HEK293 (cell line): Measurements from ENCODE around the gene ZBTB24.

Source experiments
- SP2 ChIP-seq: fragments of 450-650 bp; formaldehyde crosslinking; IDR thresholded peaks from 2 replicates; pipeline ENCODE4 v1.5.1; 2016; ENCODE audit warnings: missing biosample characterization, missing genetic modification characterization
- YY1 ChIP-seq: fragments of 450-650 bp; formaldehyde crosslinking; IDR thresholded peaks from 2 replicates; pipeline ENCODE4 v1.5.1; 2018; ENCODE audit warnings: missing biosample characterization, missing genetic modification characterization
- ZBTB11 ChIP-seq: fragments of 450-650 bp; formaldehyde crosslinking; conservative IDR thresholded peaks from 2 replicates; pipeline ENCODE4 v1.5.1; 2016; ENCODE audit warnings: low read depth, missing biosample characterization, missing genetic modification characterization
- ZNF302 ChIP-seq: fragments of 450-650 bp; formaldehyde crosslinking; IDR thresholded peaks from 2 replicates; pipeline ENCODE4 v1.5.1; 2016; ENCODE audit warnings: missing biosample characterization, missing genetic modification characterization, low read depth
- ZNF530 ChIP-seq: fragments of 450-650 bp; formaldehyde crosslinking; IDR thresholded peaks from 2 replicates; pipeline ENCODE4 v1.5.1; 2016; ENCODE audit warnings: low read depth, missing biosample characterization, missing genetic modification characterization
- ZNF777 ChIP-seq: fragments of 450-650 bp; formaldehyde crosslinking; IDR thresholded peaks from 2 replicates; pipeline ENCODE4 v1.5.1; 2017; ENCODE audit warnings: missing biosample characterization, missing genetic modification characterization, borderline replicate concordance
- ZNF830 ChIP-seq: fragments of 450-650 bp; IDR thresholded peaks from 2 replicates; pipeline ENCODE4 v1.5.0; 2018; ENCODE audit warnings: missing biosample characterization, missing genetic modification characterization, low read depth, mild to moderate bottlenecking, moderate library complexity
- TF ChIP-seq, protein P1 (sequence below): fragments of 450-650 bp; formaldehyde crosslinking; IDR thresholded peaks from 2 replicates; pipeline ENCODE4 v1.5.1; 2016; ENCODE audit warnings: missing biosample characterization, missing genetic modification characterization
- TF ChIP-seq, protein P2 (sequence below): sonication (generic); formaldehyde crosslinking; IDR thresholded peaks from 2 replicates; pipeline ENCODE4 v1.8.1; 2022; ENCODE audit warnings: mild to moderate bottlenecking, moderate library complexity, missing genetic modification reagents

GRCh38 chr6:109507490-109508072 is 24.6 kb upstream of the ZBTB24 start:
- TF ChIP-seq, protein P1, sequence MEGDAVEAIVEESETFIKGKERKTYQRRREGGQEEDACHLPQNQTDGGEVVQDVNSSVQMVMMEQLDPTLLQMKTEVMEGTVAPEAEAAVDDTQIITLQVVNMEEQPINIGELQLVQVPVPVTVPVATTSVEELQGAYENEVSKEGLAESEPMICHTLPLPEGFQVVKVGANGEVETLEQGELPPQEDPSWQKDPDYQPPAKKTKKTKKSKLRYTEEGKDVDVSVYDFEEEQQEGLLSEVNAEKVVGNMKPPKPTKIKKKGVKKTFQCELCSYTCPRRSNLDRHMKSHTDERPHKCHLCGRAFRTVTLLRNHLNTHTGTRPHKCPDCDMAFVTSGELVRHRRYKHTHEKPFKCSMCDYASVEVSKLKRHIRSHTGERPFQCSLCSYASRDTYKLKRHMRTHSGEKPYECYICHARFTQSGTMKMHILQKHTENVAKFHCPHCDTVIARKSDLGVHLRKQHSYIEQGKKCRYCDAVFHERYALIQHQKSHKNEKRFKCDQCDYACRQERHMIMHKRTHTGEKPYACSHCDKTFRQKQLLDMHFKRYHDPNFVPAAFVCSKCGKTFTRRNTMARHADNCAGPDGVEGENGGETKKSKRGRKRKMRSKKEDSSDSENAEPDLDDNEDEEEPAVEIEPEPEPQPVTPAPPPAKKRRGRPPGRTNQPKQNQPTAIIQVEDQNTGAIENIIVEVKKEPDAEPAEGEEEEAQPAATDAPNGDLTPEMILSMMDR, result no peak
- no peak for TF ChIP-seq ZNF777 (tag by site-specific recombination)
- TF ChIP-seq ZNF530, result no peak
- TF ChIP-seq ZBTB11, result no peak
- TF ChIP-seq, protein P2, sequence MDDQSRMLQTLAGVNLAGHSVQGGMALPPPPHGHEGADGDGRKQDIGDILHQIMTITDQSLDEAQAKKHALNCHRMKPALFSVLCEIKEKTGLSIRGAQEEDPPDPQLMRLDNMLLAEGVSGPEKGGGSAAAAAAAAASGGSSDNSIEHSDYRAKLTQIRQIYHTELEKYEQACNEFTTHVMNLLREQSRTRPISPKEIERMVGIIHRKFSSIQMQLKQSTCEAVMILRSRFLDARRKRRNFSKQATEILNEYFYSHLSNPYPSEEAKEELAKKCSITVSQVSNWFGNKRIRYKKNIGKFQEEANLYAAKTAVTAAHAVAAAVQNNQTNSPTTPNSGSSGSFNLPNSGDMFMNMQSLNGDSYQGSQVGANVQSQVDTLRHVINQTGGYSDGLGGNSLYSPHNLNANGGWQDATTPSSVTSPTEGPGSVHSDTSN (CRISPR knock-in tag), result no peak
- no peak for TF ChIP-seq YY1 (tag by site-specific recombination)
- TF ChIP-seq ZNF302 (tag by site-specific recombination), result no peak
- TF ChIP-seq ZNF830, result no peak
- TF ChIP-seq SP2, result no peak
